ENCODE results near the gene SYNDIG1. TPM values are rescaled to one million over a fixed set of nuclear protein-coding genes. Genes with fewer than 3 reads are reported as not detected.

The SYNDIG1 gene
- total RNA-seq, 6 donors from 2014 or later = 0.30 to 0.37 (median 0.34) TPM; not detected in 3

- H3K27ac ChIP-seq = no peak overlapping the region
- ATAC-seq (ENCODE audit: low FRiP score in 2 of 2) = no peak
Measured at GRCh38 chr20:24432046-24432442, 37.4 kb upstream of the SYNDIG1 start.

GRCh38 chr20:24436160-24436559 is 33.3 kb upstream of the SYNDIG1 start:
- no peak for TF ChIP-seq POLR2AphosphoS5 (IDR thresholded peaks at IDR 0.05)
- no peak for TF ChIP-seq CTCF (IDR thresholded peaks at IDR 0.05)
- TF ChIP-seq POLR2A (IDR thresholded peaks at IDR 0.05) = no peak
- TF ChIP-seq EP300 (IDR thresholded peaks at IDR 0.05) = no peak
- WGBS, 2 donors = 39 to 54% methylated on average over 2 of the region's 2 CpGs
- Histone ChIP-seq H3K27me3 (no peaks in the 10 kb centered on the region), H3K36me3 (no peaks in the 10 kb centered on the region), H3K9me3 (no peaks in the 10 kb centered on the region), H3K4me3 (no peak overlapping the region), H3K27ac (no peak overlapping the region), H3K4me1 (no peaks in the 10 kb centered on the region)
- DNase-seq (no peak), ATAC-seq (ENCODE audit: low FRiP score in 2 of 2) (no peak)

More at GRCh38 chr20:24432046-24432442, 37.4 kb upstream of the SYNDIG1 start:
- Histone ChIP-seq H3K4me1 (no peaks in the 10 kb centered on the region), H3K27me3 (no peaks in the 10 kb centered on the region), H3K4me3 (no peak overlapping the region), H3K36me3 (no peaks in the 10 kb centered on the region), H3K9me3 (no peaks in the 10 kb centered on the region)
- no peak for DNase-seq
- 32 to 43% methylated on average over 2 of the region's 2 CpGs for WGBS, 2 donors
- TF ChIP-seq EP300 (IDR thresholded peaks at IDR 0.05) (no peak), POLR2A (IDR thresholded peaks at IDR 0.05) (no peak), POLR2AphosphoS5 (IDR thresholded peaks at IDR 0.05) (no peak), CTCF (IDR thresholded peaks at IDR 0.05) (no peak)

GRCh38 chr20:24437196-24438082 is 32.0 kb upstream of the SYNDIG1 start:
- no peak for ATAC-seq (ENCODE audit: low FRiP score in 2 of 2)
- H3K4me1 ChIP-seq = no peaks in the 10 kb centered on the region
- H3K9me3 ChIP-seq = no peaks in the 10 kb centered on the region
- 65 to 72% methylated on average over 7 to 8 of the region's 8 CpGs for WGBS, 2 donors
- no peaks in the 10 kb centered on the region for H3K36me3 ChIP-seq
- H3K27me3 ChIP-seq = no peaks in the 10 kb centered on the region
- no peak for DNase-seq
- TF ChIP-seq CTCF (IDR thresholded peaks at IDR 0.05) = no peak
- no peak for TF ChIP-seq EP300 (IDR thresholded peaks at IDR 0.05)
- TF ChIP-seq POLR2AphosphoS5 (IDR thresholded peaks at IDR 0.05) = no peak
- TF ChIP-seq POLR2A (IDR thresholded peaks at IDR 0.05) = no peak
- H3K4me3 ChIP-seq = no peak overlapping the region
- H3K27ac ChIP-seq = no peak overlapping the region

GRCh38 chr20:24438331-24438730 is 31.1 kb upstream of the SYNDIG1 start:
- WGBS, 2 donors = 83 to 89% methylated on average over 2 of the region's 2 CpGs
- Histone ChIP-seq H3K9me3 (no peaks in the 10 kb centered on the region), H3K36me3 (no peaks in the 10 kb centered on the region), H3K4me3 (no peak overlapping the region), H3K27me3 (no peaks in the 10 kb centered on the region), H3K27ac (no peak overlapping the region), H3K4me1 (no peaks in the 10 kb centered on the region)
- ATAC-seq (ENCODE audit: low FRiP score in 2 of 2) = no peak
- TF ChIP-seq POLR2A (IDR thresholded peaks at IDR 0.05) = no peak
- no peak for TF ChIP-seq EP300 (IDR thresholded peaks at IDR 0.05)
- no peak for TF ChIP-seq CTCF (IDR thresholded peaks at IDR 0.05)
- TF ChIP-seq POLR2AphosphoS5 (IDR thresholded peaks at IDR 0.05) = no peak
- no peak for DNase-seq
